Measurements from ENCODE around the gene GJA4.
A peak's percentile ranks its signal among the peaks of the same experiment; 100 is the strongest.

DNA sequence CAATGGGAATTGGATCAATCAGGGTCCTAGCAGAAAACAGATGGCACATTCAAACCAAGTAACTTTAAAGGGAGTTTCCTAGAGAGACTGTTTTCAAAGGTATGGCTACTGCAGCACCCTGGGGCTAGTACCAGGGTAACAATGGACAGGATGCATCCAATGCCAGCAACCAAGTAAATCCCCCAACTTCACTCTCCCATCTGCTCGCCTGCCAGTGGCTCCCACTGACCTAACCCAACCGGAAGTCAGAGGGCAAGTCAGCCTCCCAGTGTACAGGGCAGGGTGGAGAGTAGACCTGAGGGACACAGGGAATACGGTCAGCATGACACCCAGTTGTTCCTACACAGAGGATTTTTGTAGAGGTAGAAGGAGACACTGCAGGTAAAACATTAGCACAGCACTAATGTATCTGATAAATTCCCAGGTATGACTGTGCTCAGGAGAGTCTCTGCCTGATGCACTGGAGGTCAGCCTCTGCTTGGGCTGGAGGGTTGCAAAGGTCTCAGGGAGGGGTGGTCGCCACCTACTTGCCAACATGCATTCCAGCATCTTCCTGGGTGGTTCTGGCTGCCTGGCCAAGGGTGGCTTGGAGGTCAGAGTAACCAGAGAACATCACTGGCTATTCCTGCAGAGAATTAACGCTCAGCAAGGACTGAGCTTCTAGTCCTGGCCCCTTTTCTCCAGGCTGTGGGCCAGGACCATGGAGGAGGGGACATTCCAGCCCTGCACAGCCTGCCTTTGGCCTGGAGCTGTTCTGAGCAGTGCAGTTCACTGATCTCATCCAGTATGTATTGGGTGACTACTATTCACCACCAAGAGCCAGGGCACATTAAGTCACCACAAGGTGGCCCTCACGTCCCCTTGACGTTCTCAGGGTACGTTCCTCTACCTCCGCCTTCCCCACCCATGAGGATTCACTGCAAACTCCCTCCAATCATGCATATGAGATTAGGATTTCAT, 5.1 kb upstream of the GJA4 start:
- peak; percentile 31 for TF ChIP-seq CTCF (IDR thresholded peaks at IDR 0.05; ENCODE audit: insufficient read depth, low read length)
- no peak for TF ChIP-seq POLR2AphosphoS5 (IDR thresholded peaks at IDR 0.05; ENCODE audit: low read depth)

Measured in HL-60 (cell line).